ENCODE measurements around the gene CTNND2. TPM values are rescaled to one million over a fixed set of nuclear protein-coding genes. Genes with fewer than 3 reads are reported as not detected.

The CTNND2 gene
- total and polyA plus RNA-seq, 10 of the 15 experiments (the other 5 are each of a cell fraction or from before 2014, with no cell fraction given): 0.02 to 0.16 (median 0.04) TPM; not detected in 7

- Histone ChIP-seq H3K9ac (ENCODE audit: control insufficient read depth, insufficient read depth, low read length) (no peak overlapping the region), H2AFZ (ENCODE audit: control insufficient read depth, low read depth, low read length) (no peak overlapping the region), H3K27me3 (replicated peaks in 1 of 2; ENCODE audit: control insufficient read depth in 2 of 2, insufficient read depth in 2 of 2, low read length in 1 of 2) (no peaks in the 10 kb centered on the region), H3K27ac (ENCODE audit: control insufficient read depth, insufficient read depth) (no peak overlapping the region), H3K4me1 (ENCODE audit: control insufficient read depth, insufficient read depth, low read length) (no peaks in the 10 kb centered on the region), H3K79me2 (ENCODE audit: control insufficient read depth, insufficient read depth, low read length) (no peaks in the 10 kb centered on the region), H4K20me1 (ENCODE audit: control insufficient read depth, insufficient read depth) (no peaks in the 10 kb centered on the region), H3K4me3 (no peak overlapping the region), H3K36me3 (ENCODE audit: control insufficient read depth in 2 of 2, insufficient read depth in 2 of 2, low read length in 1 of 2) (no peaks in the 10 kb centered on the region), H3K9me3 (replicated peaks; ENCODE audit: control insufficient read depth, insufficient read depth, low read length) (no peaks in the 10 kb centered on the region), H3K4me2 (ENCODE audit: control insufficient read depth, insufficient read depth) (no peak overlapping the region)
- POLR2A ChIA-PET: no interaction called here
- intact Hi-C loops (cut with micrococcal nuclease; ENCODE audit: unreplicated experiment): no loop called here
- in situ Hi-C loops (cut with MboI): no loop called here
- ATAC-seq: no peak
- 0% methylated on average over 1 of the region's 1 CpG for WGBS (ENCODE audit: insufficient coverage, insufficient replicate concordance, low lambda C conversion rate, missing lambda C conversion rate)
- no peak for DNase-seq (ENCODE audit: low read depth, low spot score)
- CTCF ChIA-PET: interaction anchor here (0.9 kb wide), 1 partner anchor 930 kb away, joined by 3 read pairs; no protein-coding TSS in a partner anchor
- SMC1A ChIA-PET (ENCODE audit: uncharacterized antibody, unreplicated experiment): no interaction called here
- FAIRE-seq: no peak
- no TSS peak for BruUV-seq (replicated peaks)
- RAD21 ChIA-PET (ENCODE audit: unreplicated experiment): no interaction called here
- no peak for TF ChIP-seq SREBF2 (IDR thresholded peaks at IDR 0.05; ENCODE audit: low read length)
- no peak for TF ChIP-seq E2F8 (IDR thresholded peaks at IDR 0.05; ENCODE audit: low read depth, partially characterized antibody)
- TF ChIP-seq PRDM15 (CRISPR knock-in tag; IDR thresholded peaks at IDR 0.05): no peak
- no peak for TF ChIP-seq RUNX3 (IDR thresholded peaks at IDR 0.05; ENCODE audit: low read length)
- no peak for TF ChIP-seq ZBTB33 (IDR thresholded peaks at IDR 0.05)
- TF ChIP-seq POLR2A (IDR thresholded peaks at IDR 0.05; ENCODE audit: low read depth, low read length): no peak
- no peak for TF ChIP-seq STAT3 (IDR thresholded peaks at IDR 0.05; ENCODE audit: low read depth, low read length)
- TF ChIP-seq IKZF1 (conservative IDR thresholded peaks at IDR 0.05): no peak
- TF ChIP-seq USF1 (IDR thresholded peaks at IDR 0.05; ENCODE audit: borderline replicate concordance, extremely low read length, insufficient read depth, low read depth, low read length): no peak
- no peak for TF ChIP-seq SMAD1 (IDR thresholded peaks at IDR 0.05; ENCODE audit: low read depth, partially characterized antibody)
- no peak for TF ChIP-seq PKNOX1 (IDR thresholded peaks at IDR 0.05)
- TF ChIP-seq IRF4 (IDR thresholded peaks at IDR 0.05; ENCODE audit: low read depth, low read length): no peak
- no peak for TF ChIP-seq CREM (IDR thresholded peaks at IDR 0.05; ENCODE audit: low read depth)
- TF ChIP-seq EED (IDR thresholded peaks at IDR 0.05; ENCODE audit: low read depth): no peak
- no peak for TF ChIP-seq SMC3 (IDR thresholded peaks at IDR 0.05; ENCODE audit: borderline replicate concordance, low read length)
Observed at GRCh38 chr5:11619339-11620024, 284.8 kb downstream of the CTNND2 start.

Data from GM12878 (cell line).